MM.1S (cell line): ENCODE measurements around the gene SYVN1.

Source experiments
- DNase-seq: peaks from one replicate; pipeline ENCODE4 v3.0.0-alpha.2; 2015
- H2AFZ ChIP-seq: fragments of 300-600 bp; sonication (generic); 2 replicates; pipeline ENCODE4 v1.6.0; 2016; ENCODE audit warnings: antibody characterized with exemption, low read length
- H3F3A ChIP-seq: fragments of 300-600 bp; sonication (generic); 2 replicates; pipeline ENCODE4 v1.6.1; 2016; ENCODE audit warnings: mild to moderate bottlenecking, antibody characterized with exemption, low read length, moderate library complexity, mixed read lengths; ENCODE audit not compliant: insufficient read depth
- H3K27ac ChIP-seq: fragments of 300-600 bp; sonication (generic); 2 replicates; pipeline ENCODE4 v1.5.1; 2016; ENCODE audit warnings: mild to moderate bottlenecking, low read length
- H3K27me3 ChIP-seq: fragments of 300-600 bp; sonication (generic); replicated peaks from 2 replicates; pipeline ENCODE4 v1.6.0; 2016; ENCODE audit warnings: low read length; ENCODE audit not compliant: insufficient read depth
- H3K36me3 ChIP-seq: fragments of 300-600 bp; sonication (generic); replicated peaks from 2 replicates; pipeline ENCODE4 v1.6.1; 2016; ENCODE audit warnings: mild to moderate bottlenecking, low read length, mixed read lengths; ENCODE audit not compliant: insufficient read depth
- H3K4me1 ChIP-seq: fragments of 300-600 bp; sonication (generic); 2 replicates; pipeline ENCODE4 v1.6.1; 2016; ENCODE audit warnings: low read length, mixed read lengths
- H3K4me2 ChIP-seq: fragments of 300-600 bp; sonication (generic); 2 replicates; pipeline ENCODE4 v1.6.0; 2016; ENCODE audit warnings: low read depth, low read length
- H3K4me3 ChIP-seq: fragments of 300-600 bp; sonication (generic); 2 replicates; pipeline ENCODE4 v1.5.1; 2016; ENCODE audit warnings: low read length, mixed read lengths
- H3K79me2 ChIP-seq: fragments of 300-600 bp; sonication (generic); 2 replicates; pipeline ENCODE4 v1.6.1; 2016; ENCODE audit warnings: mixed run types, low read length, mixed read lengths
- H3K9ac ChIP-seq: fragments of 300-600 bp; sonication (generic); 2 replicates; pipeline ENCODE4 v1.6.1; 2016; ENCODE audit warnings: low read length, mixed read lengths
- H3K9me2 ChIP-seq: fragments of 300-600 bp; sonication (generic); replicated peaks from 2 replicates; pipeline ENCODE4 v1.6.1; 2016; ENCODE audit warnings: mild to moderate bottlenecking, low read length, mixed read lengths; ENCODE audit not compliant: insufficient read depth
- H3K9me3 ChIP-seq: fragments of 300-600 bp; sonication (generic); replicated peaks from 2 replicates; pipeline ENCODE4 v1.6.1; 2016; ENCODE audit warnings: mild to moderate bottlenecking, low read length, mixed read lengths; ENCODE audit not compliant: insufficient read depth
- H4K20me1 ChIP-seq: fragments of 300-600 bp; sonication (generic); 2 replicates; pipeline ENCODE4 v1.6.1; 2016; ENCODE audit warnings: mild to moderate bottlenecking, low read length, moderate library complexity, mixed read lengths; ENCODE audit not compliant: insufficient read depth
- EZH2 ChIP-seq: fragments of 300-600 bp; sonication (generic); optimal IDR thresholded peaks from 2 replicates; pipeline ENCODE3; 2017; ENCODE audit warnings: low read depth, mild to moderate bottlenecking, antibody characterized with exemption, low read length, mixed read lengths
- EZH2phosphoT487 ChIP-seq: fragments of 300-600 bp; sonication (generic); IDR thresholded peaks from 2 replicates; pipeline ENCODE4 v1.6.1; 2018; ENCODE audit warnings: antibody characterized with exemption, low read length
- TF ChIP-seq, protein P1 (sequence below): fragments of 300-600 bp; sonication (generic); IDR thresholded peaks from 2 replicates; pipeline ENCODE4 v1.5.1; 2016; ENCODE audit warnings: antibody characterized with exemption, low read length, mixed read lengths

SYVN1 gene

DNA sequence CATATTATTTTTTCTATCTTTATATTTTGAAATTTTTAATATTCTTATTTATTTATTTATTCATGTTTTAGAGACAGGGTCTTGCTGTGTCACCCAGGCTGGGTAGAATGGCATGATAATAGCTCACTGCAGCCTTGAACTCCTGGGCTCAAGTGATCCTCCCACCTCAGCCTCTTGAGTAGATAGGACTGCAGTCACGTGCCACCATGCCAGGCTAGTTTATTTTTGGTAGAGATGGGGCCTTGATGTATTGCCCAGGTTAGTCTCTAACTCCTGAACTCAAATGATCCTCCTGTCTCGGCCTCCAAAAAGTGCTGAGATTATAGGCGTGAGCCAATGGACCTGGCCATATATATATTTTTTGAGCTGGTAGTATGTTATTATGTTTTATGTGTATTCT is 33.3 kb upstream of the SYVN1 start:
- Histone ChIP-seq H3K9me3 (no peaks in the 10 kb centered on the region), H3K4me1 (no peaks in the 10 kb centered on the region)
- DNase-seq = no peak

DNA sequence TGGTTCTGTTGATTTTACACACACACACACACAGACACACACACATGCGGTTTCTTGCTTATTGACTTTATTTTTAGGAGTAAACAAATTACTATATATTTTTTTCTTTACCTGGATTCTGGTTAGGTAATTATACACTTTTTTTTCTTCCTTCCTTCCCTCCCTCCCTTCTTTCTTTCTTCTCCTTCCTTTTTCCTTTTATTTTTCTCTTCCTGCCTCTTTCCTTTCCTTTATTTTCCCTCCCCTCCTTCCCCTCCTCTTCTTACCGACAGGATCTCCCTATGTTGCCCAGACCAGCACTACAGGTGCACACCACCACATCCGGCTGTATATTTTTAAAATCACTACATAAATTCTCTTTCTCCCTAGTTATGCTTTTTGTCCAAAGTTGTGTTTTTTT is 32.6 kb upstream of the SYVN1 start:
- Histone ChIP-seq H3K4me3 (no peak overlapping the region), H3K79me2 (no peaks in the 10 kb centered on the region), H3K9ac (no peak overlapping the region), H3K27me3 (no peaks in the 10 kb centered on the region), H3K4me2 (no peak overlapping the region), H2AFZ (no peak overlapping the region), H3K4me1 (no peaks in the 10 kb centered on the region), H3K27ac (no peak overlapping the region), H3K9me3 (no peaks in the 10 kb centered on the region), H3F3A (no peaks in the 10 kb centered on the region), H4K20me1 (no peaks in the 10 kb centered on the region), H3K36me3 (no peaks in the 10 kb centered on the region), H3K9me2 (no peaks in the 10 kb centered on the region)
- TF ChIP-seq EZH2phosphoT487 (no peak), EZH2 (no peak)
- TF ChIP-seq, protein P1, sequence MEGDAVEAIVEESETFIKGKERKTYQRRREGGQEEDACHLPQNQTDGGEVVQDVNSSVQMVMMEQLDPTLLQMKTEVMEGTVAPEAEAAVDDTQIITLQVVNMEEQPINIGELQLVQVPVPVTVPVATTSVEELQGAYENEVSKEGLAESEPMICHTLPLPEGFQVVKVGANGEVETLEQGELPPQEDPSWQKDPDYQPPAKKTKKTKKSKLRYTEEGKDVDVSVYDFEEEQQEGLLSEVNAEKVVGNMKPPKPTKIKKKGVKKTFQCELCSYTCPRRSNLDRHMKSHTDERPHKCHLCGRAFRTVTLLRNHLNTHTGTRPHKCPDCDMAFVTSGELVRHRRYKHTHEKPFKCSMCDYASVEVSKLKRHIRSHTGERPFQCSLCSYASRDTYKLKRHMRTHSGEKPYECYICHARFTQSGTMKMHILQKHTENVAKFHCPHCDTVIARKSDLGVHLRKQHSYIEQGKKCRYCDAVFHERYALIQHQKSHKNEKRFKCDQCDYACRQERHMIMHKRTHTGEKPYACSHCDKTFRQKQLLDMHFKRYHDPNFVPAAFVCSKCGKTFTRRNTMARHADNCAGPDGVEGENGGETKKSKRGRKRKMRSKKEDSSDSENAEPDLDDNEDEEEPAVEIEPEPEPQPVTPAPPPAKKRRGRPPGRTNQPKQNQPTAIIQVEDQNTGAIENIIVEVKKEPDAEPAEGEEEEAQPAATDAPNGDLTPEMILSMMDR = no peak
- DNase-seq = no peak

More for the DNA sequence above, 33.3 kb upstream of the SYVN1 start:
- TF ChIP-seq, protein P1 = no peak
- TF ChIP-seq EZH2phosphoT487 = no peak
- no peak for TF ChIP-seq EZH2
- Histone ChIP-seq H3K9ac (no peak overlapping the region), H3K9me2 (no peaks in the 10 kb centered on the region), H3K36me3 (no peaks in the 10 kb centered on the region), H3K79me2 (no peaks in the 10 kb centered on the region), H2AFZ (no peak overlapping the region), H3K4me2 (no peak overlapping the region), H3K4me3 (no peak overlapping the region), H3K27ac (no peak overlapping the region), H4K20me1 (no peaks in the 10 kb centered on the region), H3F3A (no peaks in the 10 kb centered on the region), H3K27me3 (no peaks in the 10 kb centered on the region)

DNA sequence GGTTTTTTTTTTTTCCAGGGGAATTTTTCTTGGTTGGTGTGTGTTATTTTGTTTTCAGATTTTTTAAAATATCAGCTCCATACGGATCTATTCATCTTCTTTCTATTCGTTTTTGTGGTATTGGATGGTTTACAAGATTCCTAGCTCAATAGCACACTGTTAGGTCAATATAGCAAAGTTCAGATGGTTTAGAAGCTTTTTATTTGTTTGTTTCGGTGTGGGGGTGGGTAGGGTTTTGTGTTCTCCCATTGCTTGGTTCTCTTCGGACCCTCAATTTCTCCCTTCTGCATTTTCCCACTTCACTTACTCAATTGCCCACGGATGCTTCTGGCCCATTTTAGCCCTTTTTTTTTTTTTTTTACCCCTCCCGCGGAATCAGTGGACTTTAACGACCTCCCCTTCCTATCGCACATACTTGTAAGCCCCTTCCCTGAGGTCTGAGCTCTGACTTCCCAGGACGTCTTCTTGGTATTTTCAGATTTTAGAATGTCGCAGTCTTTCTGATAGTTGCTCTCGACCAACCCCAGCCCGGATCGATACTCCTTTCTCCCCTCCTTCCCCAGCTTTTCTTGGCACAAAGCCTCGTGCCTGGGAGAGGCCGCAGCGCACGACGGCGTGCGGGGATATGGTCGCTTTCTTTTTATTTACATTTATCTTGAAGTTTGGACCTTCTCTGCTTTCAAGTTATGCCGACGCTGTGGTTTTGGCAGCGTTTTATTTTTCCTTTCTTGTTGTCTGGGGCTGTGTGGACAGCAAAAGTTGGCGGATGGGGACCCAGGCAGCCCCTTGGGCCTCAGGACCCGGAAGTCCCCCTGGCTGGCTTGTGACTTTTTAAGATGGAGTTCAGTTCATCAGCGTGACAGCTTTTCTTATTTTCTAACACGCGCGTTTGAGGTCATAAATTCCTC is 31.3 kb upstream of the SYVN1 start:
- no peaks in the 10 kb centered on the region for H3K27me3 ChIP-seq
- H3K4me3 ChIP-seq = no peak overlapping the region
- no peak overlapping the region for H3K9ac ChIP-seq
- H3K4me1 ChIP-seq = no peaks in the 10 kb centered on the region
- H3K27ac ChIP-seq = no peak overlapping the region
- DNase-seq = no peak
- H3K4me2 ChIP-seq = no peak overlapping the region
- H2AFZ ChIP-seq = no peak overlapping the region
- H3K79me2 ChIP-seq = no peaks in the 10 kb centered on the region
- no peaks in the 10 kb centered on the region for H3K9me2 ChIP-seq
- H4K20me1 ChIP-seq = no peaks in the 10 kb centered on the region
- no peaks in the 10 kb centered on the region for H3K36me3 ChIP-seq
- no peaks in the 10 kb centered on the region for H3F3A ChIP-seq
- H3K9me3 ChIP-seq = no peaks in the 10 kb centered on the region
- TF ChIP-seq, protein P1 = no peak
- TF ChIP-seq EZH2 = no peak
- no peak for TF ChIP-seq EZH2phosphoT487
